ENCODE measurements around the gene TLE6.

DNA sequence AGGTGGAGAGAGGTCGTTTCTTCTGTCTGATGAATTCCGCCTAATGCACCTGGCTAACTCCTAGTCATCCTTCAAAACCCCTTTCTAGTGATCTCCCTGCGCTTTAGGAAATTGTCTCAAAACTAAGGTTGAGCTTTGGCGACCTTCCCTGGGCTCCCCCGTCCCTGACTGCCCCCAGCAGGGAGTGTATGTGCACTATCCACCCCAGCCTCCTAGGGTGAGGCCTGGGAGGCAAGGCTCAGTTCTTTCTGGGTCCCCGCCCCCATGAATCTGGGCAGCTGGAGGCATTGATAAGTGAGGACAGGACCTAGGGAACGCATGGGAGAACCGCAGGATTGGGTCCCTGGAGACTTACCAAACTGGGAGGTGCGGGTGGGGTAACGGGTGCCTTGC is 378 bp downstream of the TLE6 start:
- no peak for TF ChIP-seq RXRA (IDR thresholded peaks at IDR 0.05; ENCODE audit: insufficient read depth, low read depth, low read length)
- TF ChIP-seq, protein P1, sequence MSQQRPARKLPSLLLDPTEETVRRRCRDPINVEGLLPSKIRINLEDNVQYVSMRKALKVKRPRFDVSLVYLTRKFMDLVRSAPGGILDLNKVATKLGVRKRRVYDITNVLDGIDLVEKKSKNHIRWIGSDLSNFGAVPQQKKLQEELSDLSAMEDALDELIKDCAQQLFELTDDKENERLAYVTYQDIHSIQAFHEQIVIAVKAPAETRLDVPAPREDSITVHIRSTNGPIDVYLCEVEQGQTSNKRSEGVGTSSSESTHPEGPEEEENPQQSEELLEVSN (IDR thresholded peaks at IDR 0.05): no peak
